ENCODE measurements around the gene CYP2J2. TPM values are rescaled to one million over a fixed set of nuclear protein-coding genes. Genes with fewer than 3 reads are reported as not detected.
"Not testable (repeated sequence)": the region's sequence is repeated elsewhere in the genome, so short reads cannot be mapped to it uniquely, and the experiment has no call there.

Gene CYP2J2
- total RNA-seq, 1 donor from 2014 or later = 0.53 TPM

DNA sequence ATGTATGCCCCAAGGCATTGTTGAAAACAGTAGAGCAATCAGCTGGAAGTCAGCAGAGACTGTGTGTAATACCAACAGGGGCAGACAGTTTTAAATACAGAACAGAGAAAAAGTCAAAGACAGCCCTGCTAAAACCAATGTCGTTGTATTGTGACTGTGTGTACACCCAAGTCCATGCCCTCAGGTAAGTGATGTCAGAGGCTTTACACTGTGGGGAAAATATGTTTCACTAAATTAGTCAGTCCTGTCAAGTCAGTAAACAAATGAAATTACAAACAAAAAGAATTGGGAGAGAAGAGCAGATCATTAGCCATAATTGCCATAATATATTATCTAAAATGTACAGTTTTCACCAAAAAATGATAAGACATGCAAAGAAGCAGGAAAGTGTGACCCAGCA is 2.4 kb upstream of the CYP2J2 start:
- peak; percentile 61 for DNase-seq (ENCODE audit: low read depth)
- TF ChIP-seq, protein P1, sequence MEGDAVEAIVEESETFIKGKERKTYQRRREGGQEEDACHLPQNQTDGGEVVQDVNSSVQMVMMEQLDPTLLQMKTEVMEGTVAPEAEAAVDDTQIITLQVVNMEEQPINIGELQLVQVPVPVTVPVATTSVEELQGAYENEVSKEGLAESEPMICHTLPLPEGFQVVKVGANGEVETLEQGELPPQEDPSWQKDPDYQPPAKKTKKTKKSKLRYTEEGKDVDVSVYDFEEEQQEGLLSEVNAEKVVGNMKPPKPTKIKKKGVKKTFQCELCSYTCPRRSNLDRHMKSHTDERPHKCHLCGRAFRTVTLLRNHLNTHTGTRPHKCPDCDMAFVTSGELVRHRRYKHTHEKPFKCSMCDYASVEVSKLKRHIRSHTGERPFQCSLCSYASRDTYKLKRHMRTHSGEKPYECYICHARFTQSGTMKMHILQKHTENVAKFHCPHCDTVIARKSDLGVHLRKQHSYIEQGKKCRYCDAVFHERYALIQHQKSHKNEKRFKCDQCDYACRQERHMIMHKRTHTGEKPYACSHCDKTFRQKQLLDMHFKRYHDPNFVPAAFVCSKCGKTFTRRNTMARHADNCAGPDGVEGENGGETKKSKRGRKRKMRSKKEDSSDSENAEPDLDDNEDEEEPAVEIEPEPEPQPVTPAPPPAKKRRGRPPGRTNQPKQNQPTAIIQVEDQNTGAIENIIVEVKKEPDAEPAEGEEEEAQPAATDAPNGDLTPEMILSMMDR (IDR thresholded peaks at IDR 0.05; ENCODE audit: insufficient read depth, low read length, severe bottlenecking) = no peak
- no peak for FAIRE-seq
- no peaks in the 10 kb centered on the region for H3K36me3 ChIP-seq (ENCODE audit: control insufficient read depth, insufficient read depth, low read length)
- peaks cover 1% of the 10 kb centered on the region for H3K27me3 ChIP-seq (ENCODE audit: control insufficient read depth, insufficient read depth, low read length)
- no peak overlapping the region for H3K4me3 ChIP-seq (ENCODE audit: low read depth, low read length)

DNA sequence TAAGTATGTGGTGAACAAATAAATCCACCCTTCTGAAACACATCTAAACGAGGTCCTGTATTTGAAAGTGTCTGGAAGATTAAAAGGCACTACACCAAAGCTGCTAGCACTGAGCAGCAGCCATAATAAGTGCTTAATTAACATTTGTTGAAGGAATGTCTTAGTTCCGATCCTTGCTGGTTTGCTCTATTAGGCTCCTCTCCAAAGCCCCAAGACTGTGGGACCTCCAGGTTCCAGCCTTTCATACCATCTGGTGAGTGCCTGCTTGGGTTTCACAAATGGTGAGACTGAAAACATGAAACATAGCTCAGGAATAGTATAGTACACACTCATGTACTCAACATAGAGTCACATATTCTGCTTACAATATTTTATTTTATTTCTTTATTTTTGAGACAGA is 640 bp upstream of the CYP2J2 start:
- peaks cover 1% of the 10 kb centered on the region for H3K27me3 ChIP-seq (ENCODE audit: control insufficient read depth, insufficient read depth, low read length)
- DNase-seq (ENCODE audit: low read depth) = no peak
- H3K4me3 ChIP-seq (ENCODE audit: low read depth, low read length) = no peak overlapping the region
- TF ChIP-seq, protein P1 (IDR thresholded peaks at IDR 0.05; ENCODE audit: insufficient read depth, low read length, severe bottlenecking) = no peak
- no peaks in the 10 kb centered on the region for H3K36me3 ChIP-seq (ENCODE audit: control insufficient read depth, insufficient read depth, low read length)
- no peak for FAIRE-seq

DNA sequence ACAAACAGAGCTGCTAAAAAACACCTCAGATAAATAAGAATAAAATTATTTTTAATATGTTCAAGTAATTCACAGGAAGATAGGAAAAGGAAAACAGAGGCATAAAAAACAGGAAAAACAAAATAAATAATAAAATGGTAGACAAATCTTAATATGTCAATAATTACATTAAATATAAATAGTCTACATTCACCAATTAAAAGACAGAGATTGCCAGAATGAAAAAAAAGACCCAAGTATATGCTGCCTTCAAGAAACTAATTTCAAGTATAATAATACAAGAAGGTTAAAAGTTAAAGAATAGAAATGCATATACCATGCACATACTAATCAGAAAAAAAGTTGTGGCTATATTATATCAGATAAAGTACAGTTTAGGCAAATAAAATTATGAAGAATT is 1.9 kb downstream of the CYP2J2 start:
- H3K4me3 ChIP-seq (ENCODE audit: low read depth, low read length) = no peak overlapping the region

DNA sequence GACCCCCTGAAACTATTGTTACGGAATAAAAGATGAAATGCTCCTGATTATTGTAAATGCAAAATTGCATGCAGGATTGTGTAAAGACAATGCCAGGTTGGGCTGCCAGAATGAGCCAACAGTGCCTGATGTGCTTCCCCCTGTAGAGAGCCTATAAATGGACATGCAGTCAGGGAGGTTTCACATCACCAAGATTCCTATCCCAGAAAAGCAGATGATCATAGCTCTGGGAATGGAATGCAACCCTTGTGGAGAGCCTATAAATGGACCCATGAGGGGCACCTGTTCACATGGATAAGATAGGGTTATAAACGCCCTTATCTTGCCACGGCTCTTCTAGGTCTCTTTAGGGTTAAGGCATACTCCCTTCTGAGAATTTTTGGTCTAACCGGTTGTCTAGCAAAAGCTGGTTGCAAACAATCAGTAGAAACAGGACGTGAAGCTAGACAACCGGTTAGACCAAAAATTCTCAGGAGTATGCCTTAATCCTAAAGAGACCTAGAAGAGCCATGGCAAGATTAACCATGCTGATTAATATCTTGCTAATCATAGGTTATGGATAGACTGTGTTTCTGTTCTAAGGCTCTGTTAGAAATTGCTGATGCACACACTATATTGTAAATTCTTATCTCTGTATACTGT is 5.2 kb downstream of the CYP2J2 start:
- H3K4me3 ChIP-seq (ENCODE audit: low read depth, low read length); H3K27me3 ChIP-seq (ENCODE audit: control insufficient read depth, insufficient read depth, low read length); DNase-seq (ENCODE audit: low read depth); FAIRE-seq; H3K36me3 ChIP-seq (ENCODE audit: control insufficient read depth, insufficient read depth, low read length): not testable (repeated sequence)

More for the DNA sequence above, 1.9 kb downstream of the CYP2J2 start:
- TF ChIP-seq, protein P1 (IDR thresholded peaks at IDR 0.05; ENCODE audit: insufficient read depth, low read length, severe bottlenecking) = no peak
- H3K36me3 ChIP-seq (ENCODE audit: control insufficient read depth, insufficient read depth, low read length) = no peaks in the 10 kb centered on the region
- DNase-seq (ENCODE audit: low read depth) (no peak), FAIRE-seq (no peak)
- no peaks in the 10 kb centered on the region for H3K27me3 ChIP-seq (ENCODE audit: control insufficient read depth, insufficient read depth, low read length)

DNA sequence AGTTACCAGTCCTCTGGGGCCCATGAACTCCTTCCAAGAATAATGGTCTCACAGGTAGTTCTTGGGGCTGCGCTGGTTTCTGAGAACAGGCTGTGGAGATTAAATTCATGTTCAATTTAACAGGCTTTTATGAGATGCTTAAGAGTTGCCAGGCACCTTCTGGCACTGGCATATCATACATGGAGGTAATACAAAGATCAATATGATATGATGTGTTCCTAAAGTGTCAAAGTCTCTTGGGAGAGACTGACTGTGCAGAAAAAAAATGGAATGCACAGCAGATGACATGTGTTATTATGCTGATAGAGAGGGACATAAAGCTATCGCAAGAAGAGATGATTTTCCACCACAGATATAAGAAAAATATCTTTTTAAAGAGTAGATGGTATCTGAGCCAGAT is 6.8 kb downstream of the CYP2J2 start:
- no peak for DNase-seq (ENCODE audit: low read depth)
- no peak for FAIRE-seq
- TF ChIP-seq, protein P1 (IDR thresholded peaks at IDR 0.05; ENCODE audit: insufficient read depth, low read length, severe bottlenecking) = no peak
- H3K4me3 ChIP-seq (ENCODE audit: low read depth, low read length) = no peak overlapping the region
- no peaks in the 10 kb centered on the region for H3K27me3 ChIP-seq (ENCODE audit: control insufficient read depth, insufficient read depth, low read length)
- no peaks in the 10 kb centered on the region for H3K36me3 ChIP-seq (ENCODE audit: control insufficient read depth, insufficient read depth, low read length)

DNA sequence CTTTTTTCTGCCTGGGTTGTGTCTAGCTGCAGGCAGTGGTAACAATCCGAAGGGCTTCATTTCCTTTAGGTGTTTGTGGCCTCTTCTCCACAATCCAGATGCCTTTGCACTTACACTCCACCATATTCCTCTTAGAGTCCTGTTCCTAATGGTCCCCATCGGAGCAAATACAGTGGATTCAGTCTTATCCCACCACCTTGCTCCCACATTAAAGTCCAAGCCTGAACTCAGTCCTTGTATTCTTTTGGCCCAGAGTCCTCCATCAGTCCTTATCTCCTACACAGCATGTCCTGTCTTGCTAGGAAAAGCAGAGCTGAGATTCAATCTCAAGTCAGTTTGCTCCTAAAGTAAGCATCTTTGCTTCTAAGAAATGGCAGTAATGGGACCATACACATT is 8.8 kb downstream of the CYP2J2 start:
- TF ChIP-seq, protein P1 (IDR thresholded peaks at IDR 0.05; ENCODE audit: insufficient read depth, low read length, severe bottlenecking) = no peak

More for the DNA sequence above, 8.8 kb downstream of the CYP2J2 start:
- no peaks in the 10 kb centered on the region for H3K27me3 ChIP-seq (ENCODE audit: control insufficient read depth, insufficient read depth, low read length)
- no peak overlapping the region for H3K4me3 ChIP-seq (ENCODE audit: low read depth, low read length)
- no peaks in the 10 kb centered on the region for H3K36me3 ChIP-seq (ENCODE audit: control insufficient read depth, insufficient read depth, low read length)
- DNase-seq (ENCODE audit: low read depth) = no peak
- no peak for FAIRE-seq

Data from bronchial epithelial cell (primary cell).